Measurements from ENCODE around the gene LAMB1. TPM values are rescaled to one million over a fixed set of nuclear protein-coding genes. Genes with fewer than 3 reads are reported as not detected.

LAMB1 gene
- total and polyA plus RNA-seq, 2 of the 13 experiments (the other 11 are each of a cell fraction or from before 2014, with no cell fraction given): 109 to 124 TPM

- TF ChIP-seq KDM4B (CRISPR knock-in tag; IDR thresholded peaks at IDR 0.05) (no peak), ZHX1 (CRISPR knock-in tag; IDR thresholded peaks at IDR 0.05; ENCODE audit: low read depth) (no peak), ZIK1 (CRISPR knock-in tag; IDR thresholded peaks at IDR 0.05; ENCODE audit: borderline replicate concordance, low read depth) (no peak), ESRRA (CRISPR knock-in tag; IDR thresholded peaks at IDR 0.05; ENCODE audit: low read depth) (no peak), ARID2 (CRISPR knock-in tag; IDR thresholded peaks at IDR 0.05; ENCODE audit: borderline replicate concordance) (0 out of 2 replicates have a peak, but pooled peaks have one; percentile 37), RARA (CRISPR knock-in tag; IDR thresholded peaks at IDR 0.05) (no peak), ZNF501 (CRISPR knock-in tag; IDR thresholded peaks at IDR 0.05) (no peak), ZNF296 (CRISPR knock-in tag; conservative IDR thresholded peaks at IDR 0.05) (no peak), HMG20A (CRISPR knock-in tag; IDR thresholded peaks at IDR 0.05; ENCODE audit: borderline replicate concordance) (peak; percentile 16; the same call in 1 of the 2 replicates), ZFP90 (CRISPR knock-in tag; IDR thresholded peaks at IDR 0.05; ENCODE audit: borderline replicate concordance) (no peak), ZNF510 (CRISPR knock-in tag; IDR thresholded peaks at IDR 0.05; ENCODE audit: low read depth) (0 out of 2 replicates have a peak, but pooled peaks have one; percentile 59), ZMYM2 (CRISPR knock-in tag; IDR thresholded peaks at IDR 0.05) (no peak), KDM5B (CRISPR knock-in tag; IDR thresholded peaks at IDR 0.05; ENCODE audit: borderline replicate concordance) (no peak), ZNF768 (CRISPR knock-in tag; IDR thresholded peaks at IDR 0.05) (no peak), ZNF160 (CRISPR knock-in tag; IDR thresholded peaks at IDR 0.05) (no peak), CAMTA2 (CRISPR knock-in tag; IDR thresholded peaks at IDR 0.05; ENCODE audit: borderline replicate concordance) (no peak)
- TF ChIP-seq, protein P1, sequence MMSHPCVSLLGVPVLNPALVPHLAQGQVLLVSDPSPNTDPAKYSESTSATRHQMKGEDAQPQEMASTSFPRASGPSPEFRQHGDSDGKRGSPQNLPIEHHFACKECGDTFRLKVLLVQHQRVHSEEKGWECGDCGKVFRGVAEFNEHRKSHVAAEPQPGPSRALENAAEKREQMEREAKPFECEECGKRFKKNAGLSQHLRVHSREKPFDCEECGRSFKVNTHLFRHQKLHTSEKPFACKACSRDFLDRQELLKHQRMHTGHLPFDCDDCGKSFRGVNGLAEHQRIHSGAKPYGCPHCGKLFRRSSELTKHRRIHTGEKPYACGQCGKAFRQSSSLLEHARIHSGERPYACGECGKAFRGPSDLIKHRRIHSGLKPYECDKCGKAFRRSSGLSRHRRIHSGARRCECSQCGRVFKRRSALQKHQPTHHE (CRISPR knock-in tag; IDR thresholded peaks at IDR 0.05; ENCODE audit: borderline replicate concordance): 0 out of 2 replicates have a peak, but pooled peaks have one; percentile 25
- TF ChIP-seq, protein P2, sequence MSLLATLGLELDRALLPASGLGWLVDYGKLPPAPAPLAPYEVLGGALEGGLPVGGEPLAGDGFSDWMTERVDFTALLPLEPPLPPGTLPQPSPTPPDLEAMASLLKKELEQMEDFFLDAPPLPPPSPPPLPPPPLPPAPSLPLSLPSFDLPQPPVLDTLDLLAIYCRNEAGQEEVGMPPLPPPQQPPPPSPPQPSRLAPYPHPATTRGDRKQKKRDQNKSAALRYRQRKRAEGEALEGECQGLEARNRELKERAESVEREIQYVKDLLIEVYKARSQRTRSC (CRISPR knock-in tag; IDR thresholded peaks at IDR 0.05; ENCODE audit: low read depth): no peak
- TF ChIP-seq, protein P3, sequence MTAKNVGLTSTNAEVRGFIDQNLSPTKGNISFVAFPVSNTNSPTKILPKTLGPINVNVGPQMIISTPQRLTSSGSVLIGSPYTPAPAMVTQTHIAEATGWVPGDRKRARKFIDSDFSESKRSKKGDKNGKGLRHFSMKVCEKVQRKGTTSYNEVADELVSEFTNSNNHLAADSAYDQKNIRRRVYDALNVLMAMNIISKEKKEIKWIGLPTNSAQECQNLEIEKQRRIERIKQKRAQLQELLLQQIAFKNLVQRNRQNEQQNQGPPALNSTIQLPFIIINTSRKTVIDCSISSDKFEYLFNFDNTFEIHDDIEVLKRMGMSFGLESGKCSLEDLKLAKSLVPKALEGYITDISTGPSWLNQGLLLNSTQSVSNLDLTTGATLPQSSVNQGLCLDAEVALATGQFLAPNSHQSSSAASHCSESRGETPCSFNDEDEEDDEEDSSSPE (CRISPR knock-in tag; IDR thresholded peaks at IDR 0.05): peak; percentile 33; the same call in 1 of the 2 replicates
- TF ChIP-seq, protein P4, sequence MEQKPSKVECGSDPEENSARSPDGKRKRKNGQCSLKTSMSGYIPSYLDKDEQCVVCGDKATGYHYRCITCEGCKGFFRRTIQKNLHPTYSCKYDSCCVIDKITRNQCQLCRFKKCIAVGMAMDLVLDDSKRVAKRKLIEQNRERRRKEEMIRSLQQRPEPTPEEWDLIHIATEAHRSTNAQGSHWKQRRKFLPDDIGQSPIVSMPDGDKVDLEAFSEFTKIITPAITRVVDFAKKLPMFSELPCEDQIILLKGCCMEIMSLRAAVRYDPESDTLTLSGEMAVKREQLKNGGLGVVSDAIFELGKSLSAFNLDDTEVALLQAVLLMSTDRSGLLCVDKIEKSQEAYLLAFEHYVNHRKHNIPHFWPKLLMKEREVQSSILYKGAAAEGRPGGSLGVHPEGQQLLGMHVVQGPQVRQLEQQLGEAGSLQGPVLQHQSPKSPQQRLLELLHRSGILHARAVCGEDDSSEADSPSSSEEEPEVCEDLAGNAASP (CRISPR knock-in tag; IDR thresholded peaks at IDR 0.05; ENCODE audit: borderline replicate concordance): peak; percentile 44
- TF ChIP-seq, protein P5, sequence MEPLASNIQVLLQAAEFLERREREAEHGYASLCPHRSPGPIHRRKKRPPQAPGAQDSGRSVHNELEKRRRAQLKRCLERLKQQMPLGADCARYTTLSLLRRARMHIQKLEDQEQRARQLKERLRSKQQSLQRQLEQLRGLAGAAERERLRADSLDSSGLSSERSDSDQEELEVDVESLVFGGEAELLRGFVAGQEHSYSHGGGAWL (CRISPR knock-in tag; IDR thresholded peaks at IDR 0.05): no peak
Measured at GRCh38 chr7:108004220-108005142, 1.5 kb upstream of the LAMB1 start (continued).

All from HepG2 (cell line).